Hematopoietic multipotent progenitor cell treated with erythropoietin and hydrocortisone succinate and interleukin-3 and kit ligand, for 4 days (in vitro differentiated cells): ENCODE results near the gene MCM3AP.
A peak's percentile ranks its signal among the peaks of the same experiment; 100 is the strongest.

Source experiments
- DNase-seq: peaks from one replicate; pipeline ENCODE4 v3.0.0-alpha.2; 2015

The MCM3AP gene

GRCh38 chr21:46285206-46285661, at the start of gene MCM3AP:
Gene MCM3AP, minus strand, starts transcription at chr21:46285611. Its CDS starts 325 bp downstream, at chr21:46285286.
- no peak for DNase-seq

- no peak for DNase-seq
Measured at GRCh38 chr21:46334351-46335140, 49.1 kb upstream of the MCM3AP start.

GRCh38 chr21:46329796-46330195, 44.4 kb upstream of the MCM3AP start:
- DNase-seq = no peak

- DNase-seq = no peak
Measured at GRCh38 chr21:46328151-46328550, 42.7 kb upstream of the MCM3AP start.

- DNase-seq = no peak
Measured at GRCh38 chr21:46327711-46328110, 42.3 kb upstream of the MCM3AP start.

- no peak for DNase-seq
Measured at GRCh38 chr21:46326110-46326703, 40.8 kb upstream of the MCM3AP start.

GRCh38 chr21:46325073-46325912, 39.9 kb upstream of the MCM3AP start:
- DNase-seq = peak; percentile 77

- peak; percentile 93 for DNase-seq
Measured at GRCh38 chr21:46324390-46325072, 39.1 kb upstream of the MCM3AP start.

- DNase-seq = peak; percentile 99
Measured at GRCh38 chr21:46323710-46324389, 38.4 kb upstream of the MCM3AP start, which contains the start of the genes C21orf58 and PCNT. Gene C21orf58, minus strand, starts transcription at chr21:46323870. Its CDS starts 1,132 bp downstream, at chr21:46322738. Gene PCNT, plus strand, starts transcription at chr21:46324156. Its CDS starts 73 bp downstream, at chr21:46324229.

- peak; percentile 46 for DNase-seq
Measured at GRCh38 chr21:46323227-46323709, 37.9 kb upstream of the MCM3AP start.

GRCh38 chr21:46322351-46323226, 37.2 kb upstream of the MCM3AP start:
- peak; percentile 42 for DNase-seq

- peak; percentile 99 for DNase-seq
Measured at GRCh38 chr21:46320331-46320801, 35.0 kb upstream of the MCM3AP start.

GRCh38 chr21:46319186-46319585, 33.8 kb upstream of the MCM3AP start:
- DNase-seq = no peak

- no peak for DNase-seq
Measured at GRCh38 chr21:46318464-46318845, 33.0 kb upstream of the MCM3AP start.

GRCh38 chr21:46317710-46318463, 32.5 kb upstream of the MCM3AP start:
- DNase-seq = peak; percentile 48

- DNase-seq = no peak
Measured at GRCh38 chr21:46316708-46317324, 31.4 kb upstream of the MCM3AP start.

- no peak for DNase-seq
Measured at GRCh38 chr21:46314441-46315020, 29.1 kb upstream of the MCM3AP start.

GRCh38 chr21:46312949-46313348, 27.5 kb upstream of the MCM3AP start:
- no peak for DNase-seq

GRCh38 chr21:46311568-46311967, 26.2 kb upstream of the MCM3AP start:
- no peak for DNase-seq
